GDM1 (cell line): ENCODE measurements around the gene DHX58.
"Not testable (repeated sequence)": the region's sequence is repeated elsewhere in the genome, so short reads cannot be mapped to it uniquely, and the experiment has no call there.

Experiments used
- DNase-seq: peaks from one replicate; lab custom pipeline; 2025; lab: John Stamatoyannopoulos, UW

The DHX58 gene

DNA sequence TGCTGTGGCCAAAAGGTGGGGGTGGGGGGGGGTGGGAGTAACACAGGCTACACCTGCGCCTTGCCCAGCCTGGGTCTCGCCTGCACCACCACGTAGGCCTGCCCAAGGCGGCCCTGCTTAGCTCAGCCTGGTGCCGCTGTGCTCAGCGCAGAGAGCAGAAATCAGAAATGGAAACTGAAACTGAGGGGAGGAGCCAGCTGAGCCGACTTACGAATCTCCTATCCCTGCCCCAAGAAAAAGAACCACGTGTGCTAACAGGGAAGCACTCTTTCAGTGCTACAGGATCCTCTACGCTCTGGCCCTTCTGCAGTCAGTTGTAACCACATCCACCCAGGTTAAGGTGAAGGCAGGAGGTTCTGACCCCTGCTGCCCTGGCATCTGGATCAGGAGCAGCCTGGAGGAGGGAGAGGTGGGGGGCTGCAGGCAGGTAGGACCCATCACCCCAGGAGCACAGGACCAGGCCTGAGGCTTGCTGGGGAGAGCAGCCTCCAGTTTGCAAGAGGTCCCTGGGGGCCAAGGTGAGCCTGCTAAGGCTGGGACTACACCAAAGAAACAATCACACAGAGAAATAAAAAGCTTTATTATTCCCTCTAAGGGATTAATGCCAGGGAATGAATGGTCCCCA lies at the start of gene DHX58:
Gene DHX58 (minus strand): TSS at position 163 of the 625 bp plus-strand sequence. CDS start 822 bp downstream, outside the sequence.
- DNase-seq: peak; percentile 81

DNA sequence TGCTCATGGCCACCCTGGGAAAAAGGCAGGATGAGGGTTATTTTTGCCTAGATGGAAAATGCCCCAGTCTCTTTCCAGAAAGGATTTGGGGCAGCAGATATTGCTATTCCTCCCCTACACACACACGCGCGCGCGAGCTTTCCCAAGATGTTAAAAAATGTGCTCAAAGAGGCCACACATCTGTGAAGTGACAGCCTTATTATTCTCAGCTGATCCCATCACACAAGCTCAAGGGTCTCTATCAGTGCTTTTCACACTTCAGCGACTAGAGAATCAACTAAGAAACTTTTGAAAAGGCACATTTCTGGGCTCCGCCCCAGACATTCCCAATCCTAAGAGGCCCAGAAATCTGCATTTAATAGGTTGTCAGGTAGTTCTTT lies 48.0 kb upstream of the DHX58 start:
- DNase-seq: no peak

DNA sequence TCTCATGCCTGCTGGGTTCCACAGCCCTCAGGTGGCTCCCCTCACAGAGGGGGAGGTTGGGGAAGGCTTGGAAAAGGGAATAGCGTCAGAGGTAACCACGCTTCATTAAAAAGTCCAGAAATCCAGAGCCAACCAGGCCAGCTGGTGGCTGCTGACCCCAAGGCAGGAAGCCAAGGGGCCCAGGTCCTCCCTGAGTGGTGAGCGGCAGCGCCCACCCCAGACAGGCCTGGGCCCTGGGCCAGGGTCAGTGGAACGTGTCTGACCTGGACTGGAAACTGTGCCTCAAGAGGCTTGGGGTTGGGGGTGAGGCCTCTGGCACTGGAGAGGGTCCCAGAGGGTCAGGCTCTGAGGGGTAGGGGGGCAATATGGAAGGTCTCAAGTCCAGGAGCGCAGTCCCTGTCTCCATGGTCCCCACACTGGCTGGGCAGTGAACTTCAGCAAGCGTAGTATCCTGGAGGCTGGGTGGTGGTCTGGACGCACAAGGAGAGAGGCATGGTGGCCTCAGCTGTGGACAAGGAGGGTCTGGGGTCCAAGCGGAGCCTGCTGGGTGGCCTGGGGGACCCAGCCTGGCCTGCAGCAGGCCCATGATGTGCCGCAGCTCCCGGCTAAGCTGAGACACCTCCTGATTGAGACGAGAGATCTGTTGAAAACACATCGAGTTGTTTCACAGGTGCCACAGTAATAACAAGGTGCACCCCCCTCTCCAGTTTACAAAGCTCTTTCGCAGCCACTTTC lies 47.4 kb upstream of the DHX58 start:
- no peak for DNase-seq

DNA sequence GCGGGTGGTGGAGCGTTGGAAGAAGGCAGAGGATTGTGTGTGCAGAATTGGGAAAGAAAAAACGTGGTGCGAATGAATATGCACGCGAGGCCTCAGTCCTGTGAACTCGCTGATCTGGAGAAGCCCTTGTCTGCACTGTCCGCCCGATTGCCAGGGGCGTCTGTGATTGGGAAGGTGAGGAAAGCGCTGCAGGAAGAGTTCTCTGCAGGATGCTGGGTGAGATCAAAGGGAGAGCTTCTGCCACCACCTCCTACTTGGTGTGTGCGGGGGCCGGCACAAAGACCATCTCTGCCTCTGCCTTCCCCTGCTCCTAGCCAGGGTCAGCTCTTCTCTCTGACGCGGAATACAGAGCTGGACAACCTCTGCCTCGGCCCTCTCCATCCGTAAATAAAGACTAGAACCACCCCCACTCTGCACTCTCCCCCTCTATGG lies 43.1 kb upstream of the DHX58 start:
- no peak for DNase-seq

DNA sequence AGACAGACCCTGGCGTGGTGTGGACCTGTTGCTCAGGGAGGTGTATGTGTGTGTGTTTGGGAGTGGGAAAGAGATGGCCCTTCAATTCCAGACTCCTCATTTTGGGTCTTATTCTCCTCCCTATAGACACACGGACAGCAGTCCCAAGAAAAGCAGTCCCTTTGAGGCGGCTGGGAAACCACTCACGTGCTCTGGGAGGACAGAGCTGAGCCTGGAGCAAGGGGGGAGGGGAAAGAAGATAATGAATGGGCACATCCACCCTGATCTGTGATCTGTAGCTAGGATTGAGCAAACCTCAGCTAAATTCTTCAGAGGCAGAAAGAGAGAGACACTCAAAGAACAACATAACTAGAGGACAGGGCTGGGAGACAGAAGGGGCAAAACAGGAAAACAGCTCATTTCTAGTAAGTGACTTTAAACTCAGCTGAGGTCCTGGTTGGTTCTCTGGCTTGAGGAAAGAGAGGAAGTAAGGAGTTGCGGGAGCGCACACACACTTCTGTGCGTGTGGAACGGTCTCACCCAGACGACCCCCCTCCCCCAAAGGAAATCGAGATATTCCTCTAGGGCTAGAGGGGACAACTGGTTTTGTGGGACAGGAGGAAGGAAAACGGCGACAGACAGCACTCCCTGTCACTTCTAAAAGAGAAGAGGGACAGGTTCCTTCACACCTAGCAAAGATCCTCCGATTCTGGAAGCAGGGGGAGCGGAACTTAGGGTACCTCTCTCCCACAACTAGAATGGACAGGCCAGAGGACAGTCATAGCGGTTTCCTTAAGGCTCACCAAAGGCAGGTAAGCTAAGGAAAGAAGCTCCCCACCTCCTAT lies 41.6 kb upstream of the DHX58 start:
- no peak for DNase-seq

DNA sequence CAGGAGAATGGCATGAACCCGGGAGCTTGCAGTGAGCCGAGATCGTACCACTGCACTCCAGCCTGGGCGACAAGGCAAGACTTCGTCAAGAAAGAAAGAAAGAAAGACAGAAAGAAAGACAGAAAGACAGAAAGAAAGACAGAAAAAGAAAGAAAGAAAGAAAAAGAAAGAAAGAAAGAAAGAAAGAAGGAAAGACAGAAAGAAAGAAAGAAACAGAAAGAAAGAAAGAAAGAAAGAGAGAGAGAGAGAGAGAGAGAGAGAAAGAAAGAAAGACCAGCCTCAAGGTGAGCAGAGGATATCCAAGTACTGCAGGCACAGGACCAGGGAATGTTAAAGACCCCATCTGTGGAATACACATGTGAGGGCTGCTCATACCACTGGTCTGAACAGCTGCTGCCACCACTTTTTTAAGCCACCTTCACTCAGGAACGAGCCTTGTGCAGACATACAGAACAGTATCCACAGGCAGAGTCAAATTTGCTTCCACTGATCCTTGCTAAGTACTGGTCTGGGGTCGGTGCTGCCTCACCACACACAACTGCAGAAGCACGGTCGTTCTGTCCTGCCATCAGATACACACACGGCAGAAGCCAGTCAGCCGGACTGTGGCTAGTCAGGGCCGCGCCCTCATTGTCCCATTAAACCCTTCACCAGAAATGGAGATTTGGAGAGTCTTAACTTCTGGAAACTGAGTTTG lies 34.5 kb upstream of the DHX58 start:
- DNase-seq: no peak

- DNase-seq: not testable (repeated sequence)
Measured at GRCh38 chr17:42143138-42143537, 30.6 kb upstream of the DHX58 start.

DNA sequence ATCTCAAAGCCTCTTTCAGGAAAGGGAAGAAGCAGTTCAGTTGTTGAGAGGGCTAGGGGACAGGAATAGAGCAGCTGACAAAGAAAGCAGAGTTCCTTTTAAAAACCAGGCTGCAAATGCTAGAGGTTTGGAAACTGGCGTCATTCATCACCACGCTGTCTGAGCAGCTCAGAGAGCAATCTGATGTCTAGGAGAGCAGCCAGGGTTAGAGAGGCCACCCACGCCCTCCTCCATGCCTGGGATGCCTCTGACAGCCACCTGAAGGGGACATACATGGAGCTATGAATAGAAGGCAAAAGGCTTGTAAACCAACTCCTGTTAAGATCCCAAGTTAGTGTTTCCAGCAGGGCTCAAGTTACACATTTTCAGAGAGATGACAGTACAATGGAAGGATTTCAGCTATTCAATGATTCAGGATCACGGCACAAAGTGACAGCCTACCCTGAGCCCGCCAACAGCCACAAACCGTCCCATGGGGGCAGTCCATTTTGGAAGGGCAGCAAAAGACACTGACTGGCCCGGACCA lies 29.9 kb upstream of the DHX58 start:
- DNase-seq: no peak

DNA sequence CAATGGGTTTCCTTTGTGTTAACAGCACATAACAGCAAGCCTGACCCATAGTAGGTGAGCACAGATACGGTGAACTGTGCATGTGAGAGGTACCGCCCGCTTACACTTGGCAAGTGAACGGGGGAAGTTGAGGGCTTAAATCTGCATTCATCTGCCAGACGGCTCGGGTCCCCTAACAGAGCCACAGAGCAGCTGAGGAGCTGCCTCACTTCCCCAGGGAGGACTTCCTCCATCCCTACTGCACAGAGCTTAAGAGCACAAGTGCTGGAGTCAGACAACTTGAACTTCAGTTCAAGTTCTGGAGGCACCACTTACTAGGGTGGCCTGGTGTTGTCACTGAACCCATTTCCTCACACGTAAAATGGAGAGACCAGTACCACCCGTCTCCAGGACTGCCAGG lies 28.9 kb upstream of the DHX58 start:
- no peak for DNase-seq

- DNase-seq: not testable (repeated sequence)
Measured at GRCh38 chr17:42140690-42141089, 28.2 kb upstream of the DHX58 start.

DNA sequence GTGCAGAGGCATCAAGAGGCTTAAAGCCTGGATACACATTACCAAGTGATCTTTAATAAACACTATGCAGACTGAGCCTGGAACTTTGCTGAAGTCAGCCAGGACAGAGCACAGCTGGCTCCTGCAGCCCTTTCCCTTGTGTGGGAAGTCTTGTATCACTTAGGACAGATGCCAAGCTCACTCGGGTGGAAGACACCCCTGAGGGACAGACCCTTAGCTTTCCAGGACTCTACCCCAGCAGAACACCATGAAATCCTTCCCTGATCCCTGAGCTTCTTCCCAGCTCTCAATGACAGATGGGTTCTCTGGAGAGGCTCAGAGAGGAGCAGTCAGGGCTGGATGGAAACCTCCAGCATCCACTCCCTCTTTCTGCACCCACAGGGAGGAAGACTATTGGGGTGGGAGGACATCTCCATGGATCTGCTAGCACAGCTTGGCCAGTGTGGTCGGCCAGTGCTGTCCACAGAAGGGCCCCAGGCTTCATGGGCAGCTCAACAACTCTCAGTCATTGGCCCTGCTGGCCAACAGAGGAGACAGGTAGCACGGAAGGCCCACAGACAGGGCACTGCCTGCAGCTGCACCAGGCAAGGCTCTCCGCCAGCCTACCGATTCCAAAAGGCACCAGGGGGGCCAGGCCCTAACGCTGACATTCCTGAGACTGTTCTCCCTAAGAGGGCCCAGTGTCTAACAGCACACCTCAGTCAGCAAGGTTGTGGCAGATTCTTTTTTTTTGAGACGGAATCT lies 26.4 kb upstream of the DHX58 start:
- no peak for DNase-seq

- no peak for DNase-seq
Measured at GRCh38 chr17:42136654-42137051, 24.1 kb upstream of the DHX58 start.

DNA sequence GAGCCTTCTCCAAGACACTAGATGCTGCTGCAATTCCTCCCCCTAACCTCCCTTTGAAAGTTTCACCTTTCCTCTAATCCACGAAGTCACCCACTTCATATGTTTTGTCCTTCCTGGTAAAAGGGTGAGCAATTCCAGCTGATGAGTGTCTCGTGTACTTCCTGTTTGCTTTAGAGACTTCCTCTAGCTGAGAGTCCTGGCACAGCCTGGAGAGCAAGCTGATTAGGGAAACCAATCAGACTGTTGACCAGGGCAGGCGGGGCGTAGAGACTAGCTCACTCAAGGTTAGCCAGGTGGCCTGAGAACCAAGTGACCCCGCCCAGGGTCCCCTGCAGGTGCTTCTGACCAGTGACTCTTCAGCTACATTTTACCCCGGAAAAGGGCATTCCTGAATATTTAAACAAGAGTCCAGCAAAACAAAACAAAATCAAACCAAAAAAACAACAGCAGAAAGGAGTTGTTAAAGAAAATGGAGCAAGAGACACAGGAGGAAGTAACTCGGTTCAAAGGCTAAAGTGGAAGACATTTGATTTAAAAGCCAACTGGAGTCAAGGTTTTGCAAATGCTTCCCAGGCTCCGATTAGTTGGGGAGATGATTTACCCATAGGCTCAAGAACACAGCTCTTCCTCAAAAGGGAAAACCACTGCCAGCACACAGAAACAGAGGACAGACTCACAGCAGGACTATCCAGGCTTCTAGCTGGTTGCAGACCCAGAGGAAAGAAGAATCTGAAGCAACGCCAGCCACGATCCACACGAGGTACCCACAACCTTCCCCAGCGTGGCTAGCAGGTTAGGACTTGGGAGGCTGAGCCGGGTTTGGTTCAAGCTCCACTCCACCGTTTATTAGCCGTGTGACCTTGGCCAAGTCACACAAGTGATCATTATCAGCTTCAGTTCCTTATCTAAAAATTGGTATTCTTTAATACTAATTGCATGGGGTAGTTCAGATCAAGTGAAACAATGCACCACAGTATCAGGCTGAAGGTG lies 23.4 kb upstream of the DHX58 start:
- no peak for DNase-seq

DNA sequence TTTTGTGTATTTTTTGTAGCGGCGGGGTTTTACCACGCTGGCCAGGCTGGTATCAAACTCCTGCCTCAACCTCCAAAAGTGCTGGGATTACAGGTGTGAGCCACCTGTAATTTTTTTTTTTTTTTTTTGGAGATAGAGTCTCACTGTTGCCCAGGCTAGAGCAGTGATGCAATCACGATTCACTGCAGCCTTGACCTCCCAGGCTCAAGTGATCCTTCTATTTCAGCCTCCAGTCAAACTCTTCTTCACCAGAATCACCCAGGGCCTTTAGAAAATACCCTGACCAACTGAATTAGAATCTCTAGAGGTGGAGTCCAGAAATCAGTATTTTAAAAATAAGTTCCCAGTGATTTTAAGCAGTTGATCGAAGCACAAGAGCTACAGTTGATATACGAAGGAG lies 22.6 kb upstream of the DHX58 start:
- no peak for DNase-seq

DNA sequence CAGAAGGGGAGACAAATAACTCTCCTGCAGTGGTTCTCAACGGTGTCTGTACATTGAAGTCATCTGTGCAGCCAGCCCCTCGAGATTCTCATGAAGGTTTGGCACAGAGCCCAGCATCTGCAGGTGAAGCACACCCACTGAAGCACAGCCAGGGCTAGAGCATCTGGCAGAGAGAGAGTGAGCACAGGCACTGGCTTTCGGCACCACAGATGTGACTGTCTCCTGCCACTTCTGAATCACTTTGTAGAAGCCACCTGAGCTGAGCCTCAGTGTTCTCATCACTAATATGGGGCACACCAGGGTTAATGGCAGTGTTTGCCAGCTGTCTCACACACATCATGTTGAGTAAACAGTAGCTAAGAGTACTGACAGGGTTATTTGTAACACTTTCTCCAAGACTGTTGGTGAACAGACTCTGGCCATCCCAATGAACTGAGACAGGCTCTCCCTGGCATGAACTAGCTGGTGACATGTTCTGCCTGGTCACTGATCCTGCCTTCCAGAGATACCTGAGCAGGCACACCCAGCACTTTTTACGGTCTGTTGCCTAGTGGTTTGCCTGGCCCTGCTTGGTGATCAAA lies 21.0 kb upstream of the DHX58 start:
- no peak for DNase-seq

DNA sequence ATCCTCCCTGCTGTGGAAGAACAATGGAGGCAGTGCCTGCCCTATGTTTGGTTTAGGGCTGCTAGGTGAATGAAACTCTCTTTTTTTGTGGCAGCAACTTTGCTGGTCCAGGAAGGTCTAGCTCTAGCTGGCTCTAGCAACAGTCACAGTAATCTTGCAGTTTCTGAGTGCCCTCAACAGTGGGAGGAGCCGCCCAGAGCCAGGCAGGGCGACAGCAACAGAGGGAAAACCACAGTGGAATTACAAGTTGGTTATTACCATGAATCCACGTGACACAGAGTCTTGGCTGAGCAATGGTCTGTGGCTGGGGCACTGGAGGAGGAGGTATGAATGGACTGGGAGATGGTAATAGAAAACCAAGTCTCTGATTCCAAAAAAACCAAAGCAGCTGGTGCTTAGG lies 20.4 kb upstream of the DHX58 start:
- peak; percentile 69 for DNase-seq

DNA sequence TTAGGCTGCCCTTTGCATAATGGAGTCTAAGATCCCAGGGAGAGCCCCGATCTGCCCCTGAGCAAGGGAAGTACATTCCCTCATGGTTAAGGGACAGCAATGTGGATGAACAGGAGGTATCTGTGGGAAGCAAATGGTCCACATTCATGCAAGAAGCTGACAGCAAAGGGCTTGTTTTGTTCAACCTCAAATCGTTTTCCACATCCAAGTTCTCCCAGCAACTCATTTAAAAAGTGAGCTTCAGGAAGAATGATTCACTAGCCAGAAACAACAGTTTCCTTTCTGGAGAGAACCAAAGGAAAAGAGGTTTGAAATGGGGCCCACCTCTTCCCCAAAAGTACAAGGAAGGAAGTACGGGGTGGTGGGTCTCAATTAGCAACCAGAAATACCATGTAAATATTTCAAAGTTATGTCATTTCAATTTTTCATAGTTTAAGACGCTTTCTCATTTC lies 19.5 kb upstream of the DHX58 start:
- peak; percentile 60 for DNase-seq

GRCh38 chr17:42131232-42131631 lies 18.7 kb upstream of the DHX58 start:
- no peak for DNase-seq

DNA sequence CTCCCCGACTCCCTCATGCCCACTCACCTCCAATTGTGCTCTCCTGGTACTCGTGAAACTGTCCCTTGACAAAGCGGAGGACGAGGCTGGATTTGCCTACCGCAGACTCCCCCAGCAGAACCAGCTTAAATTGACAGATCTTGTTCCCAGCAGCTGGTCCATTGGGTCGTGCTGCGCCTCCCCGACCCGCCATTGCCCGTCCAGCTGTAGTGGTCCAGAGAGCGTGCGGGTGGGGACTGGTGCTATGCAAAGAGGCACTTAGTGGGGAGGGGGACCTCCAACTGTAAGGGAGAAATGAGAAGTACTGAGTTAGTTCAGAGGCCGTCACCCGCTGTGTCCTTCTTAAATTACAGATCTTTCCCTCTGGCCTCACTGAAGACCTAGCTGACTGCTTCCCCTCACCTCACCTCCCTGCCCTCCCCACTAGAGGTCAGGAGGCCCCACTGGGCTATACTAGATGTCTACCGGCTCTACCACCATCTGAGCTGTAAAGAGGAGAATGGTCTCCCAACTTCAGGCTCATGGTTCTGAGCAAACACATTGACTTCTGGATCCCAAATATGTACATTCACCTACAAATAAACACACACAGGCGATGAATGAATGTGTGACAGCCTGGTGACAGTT lies 17.9 kb upstream of the DHX58 start:
- no peak for DNase-seq
